GM18519 (cell line): ENCODE results near the gene CYBB.

ENCODE experiments used
- ATAC-seq: cut with Tn5 transposase; IDR thresholded peaks from one replicate; pipeline ENCODE4 v1.9.1; 2021; ENCODE audit warnings: mild to moderate bottlenecking, moderate library complexity; ENCODE audit not compliant: unreplicated experiment, low FRiP score

Gene CYBB

GRCh38 chrX:37830371-37830770, 50.5 kb downstream of the CYBB start:
- ATAC-seq: no peak

GRCh38 chrX:37834937-37835336, 55.1 kb downstream of the CYBB start:
- ATAC-seq: no peak

DNA sequence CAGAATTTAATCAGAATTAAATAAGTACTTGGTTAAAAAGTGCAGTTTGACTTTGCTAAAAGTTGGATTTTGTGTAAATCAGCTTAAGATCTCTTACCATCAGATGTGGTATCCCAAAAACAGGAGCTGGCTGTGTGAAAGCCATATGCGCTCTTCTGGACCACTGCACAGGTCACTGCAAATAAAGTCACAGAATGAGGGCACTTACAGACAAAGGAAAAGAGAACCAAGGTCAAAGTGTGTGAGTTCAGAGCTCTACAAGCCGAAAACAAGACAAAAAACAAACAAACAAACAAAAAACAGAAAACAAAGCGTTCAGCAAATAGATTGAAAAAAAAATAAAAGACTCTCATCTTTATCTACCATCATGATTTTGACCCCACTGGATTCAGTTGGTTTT, 61.1 kb downstream of the CYBB start:
- no peak for ATAC-seq

DNA sequence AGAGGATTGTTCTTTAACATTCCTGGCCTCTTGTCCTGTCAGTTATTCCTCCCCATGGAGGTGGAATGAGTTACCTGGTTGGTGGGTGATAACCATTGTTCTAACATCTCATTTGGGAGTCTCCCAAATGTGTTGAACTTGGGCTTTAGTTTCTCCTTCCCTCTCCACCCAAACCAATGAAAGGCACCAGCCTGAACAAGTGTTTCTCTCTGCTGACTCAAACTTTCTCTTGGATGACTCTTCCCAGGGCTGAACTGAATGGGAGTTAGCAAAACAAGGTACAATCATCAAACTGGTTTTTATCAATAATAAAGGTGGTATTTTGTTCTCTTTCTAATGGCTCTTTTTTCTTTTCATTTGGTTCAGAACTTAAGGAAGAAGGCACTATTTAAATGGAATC, 64.8 kb downstream of the CYBB start:
- ATAC-seq: no peak

DNA sequence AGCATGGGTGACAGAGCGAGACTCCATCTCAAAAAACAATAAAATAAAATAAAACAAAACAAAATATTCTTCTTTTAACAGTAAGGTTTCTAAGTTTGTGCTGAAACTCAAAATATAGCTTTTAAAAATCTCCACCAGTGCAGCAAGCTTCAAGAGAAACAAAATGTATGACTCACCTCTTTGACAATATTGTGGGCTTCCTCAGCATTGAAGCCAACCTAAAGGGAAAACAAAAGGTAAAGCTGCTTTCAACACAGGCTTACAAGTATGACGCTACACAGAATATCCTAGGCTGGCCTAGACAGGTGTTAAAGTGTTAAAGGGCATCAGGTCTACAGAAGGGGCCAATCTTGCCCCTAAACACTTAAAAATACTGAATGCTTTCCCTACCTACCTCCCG, 66.3 kb downstream of the CYBB start:
- ATAC-seq: no peak

GRCh38 chrX:37846558-37846933, 66.7 kb downstream of the CYBB start:
- no peak for ATAC-seq

GRCh38 chrX:37846934-37847732, 67.3 kb downstream of the CYBB start, which contains the start of gene DYNLT3:
DYNLT3 (minus strand) TSS chrX:37847571; CDS start chrX:37847510, 61 bp downstream.
- ATAC-seq: peak; percentile 98

- no peak for ATAC-seq
Measured at GRCh38 chrX:37847733-37848197, 67.9 kb downstream of the CYBB start.

DNA sequence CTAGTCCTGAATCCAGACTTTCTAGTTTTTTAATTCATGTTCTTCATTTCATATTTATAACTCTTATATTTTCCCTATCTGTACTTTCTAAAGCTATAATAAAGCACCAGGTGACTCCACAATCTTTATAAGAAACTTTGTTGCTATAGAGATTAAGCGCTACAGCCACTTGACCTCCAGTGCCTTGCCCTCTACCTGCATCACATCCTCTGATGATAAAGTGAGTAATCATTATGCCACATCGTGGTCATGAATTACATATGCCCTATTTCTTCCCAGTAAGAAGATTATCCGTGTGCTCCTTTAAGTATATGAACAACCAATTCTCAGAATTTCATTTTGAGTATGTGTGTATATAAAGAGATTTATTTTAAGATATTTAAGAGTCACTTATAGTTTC, 74.3 kb downstream of the CYBB start:
- no peak for ATAC-seq

DNA sequence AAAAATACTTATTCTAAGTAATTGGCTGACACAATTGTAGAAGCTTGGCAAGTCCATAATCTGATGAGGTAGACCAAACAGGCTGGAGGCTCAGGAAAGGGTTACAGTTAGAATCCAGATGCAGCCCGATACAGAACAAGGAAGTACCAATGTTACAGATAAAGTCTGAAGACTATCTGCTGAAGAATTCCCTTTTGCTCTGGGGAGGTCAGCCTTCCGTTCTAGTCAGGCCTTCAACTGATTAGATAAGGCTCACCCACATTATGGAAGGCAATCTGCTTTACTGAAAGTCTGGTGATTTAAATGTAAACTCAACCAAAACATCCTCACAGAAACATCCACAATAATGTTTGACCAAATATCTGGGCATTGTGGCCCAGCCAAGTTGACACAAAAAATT, 74.9 kb downstream of the CYBB start:
- no peak for ATAC-seq

- no peak for ATAC-seq
Measured at GRCh38 chrX:37860721-37861120, 80.9 kb downstream of the CYBB start.

DNA sequence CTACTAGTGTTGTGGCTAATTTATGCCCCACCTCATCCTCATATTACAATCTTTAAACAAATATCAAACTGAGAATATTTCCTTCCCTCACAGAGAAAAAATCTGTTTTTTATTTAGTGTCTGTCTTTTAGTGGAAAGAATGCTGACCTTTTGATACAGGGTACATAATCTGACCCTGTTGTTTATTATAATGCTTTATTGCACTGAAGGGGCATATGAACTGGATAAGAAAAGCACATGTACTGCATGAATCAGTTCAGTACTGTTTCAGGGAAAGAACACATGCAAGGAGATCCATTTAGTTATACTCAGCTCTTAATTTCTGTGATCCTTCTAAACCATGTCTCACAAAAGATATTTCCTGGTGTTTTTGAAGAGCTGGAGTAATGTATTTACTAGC, 83.0 kb downstream of the CYBB start:
- no peak for ATAC-seq
